Pancreas (tissue), 10 donors: ENCODE measurements around the gene ABCF3. TPM values are rescaled to one million over a fixed set of nuclear protein-coding genes. Genes with fewer than 3 reads are reported as not detected.

Experiments used
- ATAC-seq, 4 donors: fragments of 200-7000 bp; cut with Tn5 transposase; one replicate each; pipeline versions ENCODE4 v1.8.0 to v1.9.1; 2020; ENCODE audit warnings: mild to moderate bottlenecking in 4 of 4, moderate library complexity in 4 of 4
- DNase-seq, 6 donors: peaks; one replicate each; pipeline ENCODE4 v3.0.0-alpha.2; 2020
- FAIRE-seq: peaks from 2 replicates; lab custom pipeline; 2012; peaks lifted over from hg19 to GRCh38; lab: Jason Lieb, UNC
- H3K27ac ChIP-seq, 4 donors: fragments of 200-600 bp; sonication (generic); 1 replicate in 3 of 4; 2 replicates in 1 of 4; pipeline versions ENCODE4 v1.5.0 to v1.8.0; 2020
- H3K27me3 ChIP-seq, 4 donors: fragments of 200-600 bp; one replicate each; pipeline ENCODE4 v1.8.0; 2021
- H3K36me3 ChIP-seq, 3 donors: fragments of 200-600 bp; sonication (generic) in 1 of 3; one replicate each; pipeline versions ENCODE4 v1.5.0 to v1.8.0; 2020 to 2021
- H3K4me1 ChIP-seq, 3 donors: fragments of 200-600 bp; one replicate each; pipeline ENCODE4 v1.8.0; 2021
- H3K4me3 ChIP-seq, 4 donors: fragments of 200-600 bp; sonication (generic) in 2 of 4; one replicate each; pipeline versions ENCODE4 v1.5.0 to v1.8.0; 2020 to 2021
- H3K9me3 ChIP-seq, 4 donors: fragments of 200-600 bp; one replicate each; pipeline ENCODE4 v1.8.0; 2021
- WGBS, 2 donors: extraction: QIAGEN DNeasy Blood & Tissue Kit; methylation state at CpG; one replicate each; pipeline ENCODE4 v1.1.7; 2013; 5-methylcytosine and 5-hydroxymethylcytosine counted together
- intact Hi-C, 3 donors: fragments of 100-400 bp; cut with DNase I; formaldehyde crosslinking; loops; one replicate each; pipeline versions ENCODE4 v1.11.1 to v1.14.2; 2022
- polyA plus RNA-seq, 2 donors: library from polyadenylated mRNA; stranded (reverse); fragments of 200-250 nt; gene quantifications; one replicate each; pipeline ENCODE4 v1.2.3, GENCODE V29; 2013
- total RNA-seq, 6 donors: library from RNA; stranded (reverse); fragmentation: NEBNext Ultra II Directional in 4 of 6; extraction: Animal tissue kit (Norgen Biotek cat#: 25700) in 4 of 6; gene quantifications; one replicate each; pipeline versions ENCODE4 v1.2.1 to v1.2.4, GENCODE V29; 2021 to 2023
- TF ChIP-seq, protein P1 (sequence below), 4 donors: fragments of 200-600 bp; sonication (generic) in 3 of 4; IDR thresholded peaks; one replicate each; pipeline versions ENCODE4 v1.5.0 to v1.8.0; 2021; ENCODE audit warnings: antibody characterized with exemption in 4 of 4
- donor health status: healthy with polysubstance abuse.
- donor health status: DM: no; HTN: no; CAD: no; lungs with moderate emphysema.
- donor health status: DM: no; HTN: no; CAD: no.
- donor health status: control.
- donor health status: control.
- donor health status: Bipolar disorder and iron deficiency.
- donor health status: DM: yes; HTN: yes; CAD: no.
- donor health status: DM: no; HTN: no; CAD: no.
- donor health status: DM: no; HTN: no; CAD: no.
- donor health status: DM: yes; HTN: yes; CAD: no.

Gene ABCF3
- total and polyA plus RNA-seq, 8 donors, result 31.7 to 92.1 (median 42.1) TPM

DNA sequence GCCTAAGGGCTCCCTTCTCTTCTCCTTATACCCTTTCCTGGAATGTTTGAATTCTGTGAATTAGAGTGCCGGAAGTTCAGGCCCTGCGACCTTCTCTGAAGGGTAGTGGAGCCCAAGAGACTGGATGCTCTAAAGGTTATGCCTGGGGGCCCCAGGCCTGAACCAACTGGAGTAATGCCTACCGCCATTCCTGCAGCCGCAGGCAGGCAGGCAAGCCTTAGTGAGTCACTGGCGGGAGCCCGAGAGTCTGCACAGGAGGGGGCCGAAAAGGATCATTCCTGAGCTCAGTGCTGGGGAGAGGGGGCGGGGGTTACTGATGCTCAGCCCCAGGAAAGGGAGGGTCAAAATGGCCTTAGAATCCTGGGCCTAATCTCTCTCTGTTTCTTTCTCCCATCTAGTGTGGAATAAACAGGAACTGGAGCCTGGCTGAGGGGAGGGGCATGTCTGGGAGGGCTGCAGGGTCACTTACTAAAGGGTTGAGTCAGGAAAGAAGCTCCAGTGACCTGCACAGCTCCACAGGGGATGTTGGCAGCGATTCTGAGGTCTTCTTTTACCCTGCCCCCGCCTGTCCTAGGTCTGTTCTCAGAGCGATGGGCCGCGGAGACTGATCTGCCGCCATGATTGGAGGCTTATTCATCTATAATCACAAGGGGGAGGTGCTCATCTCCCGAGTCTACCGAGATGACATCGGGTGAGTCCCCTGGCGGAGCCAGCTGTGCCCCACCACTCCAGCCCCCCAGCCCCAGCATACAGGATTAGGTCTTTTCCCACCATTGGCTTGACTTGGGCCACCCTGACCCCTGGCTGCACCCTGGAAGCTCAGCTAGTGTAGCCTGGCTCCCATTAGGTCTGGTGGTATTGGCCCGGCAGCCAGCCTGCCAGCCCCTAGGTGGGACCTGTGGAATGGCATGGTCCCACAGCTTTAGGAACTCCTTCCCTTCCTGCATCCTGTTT lies 9.3 kb upstream of the ABCF3 start:
- Histone ChIP-seq H3K4me3 (peak overlapping the region in 2 of 4 donors; percentile 68 to 100), H3K27ac (peak overlapping the region in 2 of 4 donors; percentile 4 to 45), H3K4me1 (peaks cover 4 to 12% (median 7%) of the 10 kb centered on the region in 3 donors), H3K27me3 (no peaks in the 10 kb centered on the region), H3K9me3 (no peaks in the 10 kb centered on the region), H3K36me3 (peaks cover 5 to 34% (median 27%) of the 10 kb centered on the region in 3 donors)
- peak in 3 of 4 donors; percentile 2 to 40 (median 10) for ATAC-seq
- whole genome bisulfite sequencing, 2 donors, result 63 to 72% methylated on average over 17 to 19 of the region's 19 CpGs
- FAIRE-seq, result no peak
- intact Hi-C loops, result no loop called here
- peak in 3 of 6 donors; percentile 41 to 62 (median 47) for DNase-seq
- TF ChIP-seq, protein P1, sequence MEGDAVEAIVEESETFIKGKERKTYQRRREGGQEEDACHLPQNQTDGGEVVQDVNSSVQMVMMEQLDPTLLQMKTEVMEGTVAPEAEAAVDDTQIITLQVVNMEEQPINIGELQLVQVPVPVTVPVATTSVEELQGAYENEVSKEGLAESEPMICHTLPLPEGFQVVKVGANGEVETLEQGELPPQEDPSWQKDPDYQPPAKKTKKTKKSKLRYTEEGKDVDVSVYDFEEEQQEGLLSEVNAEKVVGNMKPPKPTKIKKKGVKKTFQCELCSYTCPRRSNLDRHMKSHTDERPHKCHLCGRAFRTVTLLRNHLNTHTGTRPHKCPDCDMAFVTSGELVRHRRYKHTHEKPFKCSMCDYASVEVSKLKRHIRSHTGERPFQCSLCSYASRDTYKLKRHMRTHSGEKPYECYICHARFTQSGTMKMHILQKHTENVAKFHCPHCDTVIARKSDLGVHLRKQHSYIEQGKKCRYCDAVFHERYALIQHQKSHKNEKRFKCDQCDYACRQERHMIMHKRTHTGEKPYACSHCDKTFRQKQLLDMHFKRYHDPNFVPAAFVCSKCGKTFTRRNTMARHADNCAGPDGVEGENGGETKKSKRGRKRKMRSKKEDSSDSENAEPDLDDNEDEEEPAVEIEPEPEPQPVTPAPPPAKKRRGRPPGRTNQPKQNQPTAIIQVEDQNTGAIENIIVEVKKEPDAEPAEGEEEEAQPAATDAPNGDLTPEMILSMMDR (IDR thresholded peaks at IDR 0.05), result no peak

DNA sequence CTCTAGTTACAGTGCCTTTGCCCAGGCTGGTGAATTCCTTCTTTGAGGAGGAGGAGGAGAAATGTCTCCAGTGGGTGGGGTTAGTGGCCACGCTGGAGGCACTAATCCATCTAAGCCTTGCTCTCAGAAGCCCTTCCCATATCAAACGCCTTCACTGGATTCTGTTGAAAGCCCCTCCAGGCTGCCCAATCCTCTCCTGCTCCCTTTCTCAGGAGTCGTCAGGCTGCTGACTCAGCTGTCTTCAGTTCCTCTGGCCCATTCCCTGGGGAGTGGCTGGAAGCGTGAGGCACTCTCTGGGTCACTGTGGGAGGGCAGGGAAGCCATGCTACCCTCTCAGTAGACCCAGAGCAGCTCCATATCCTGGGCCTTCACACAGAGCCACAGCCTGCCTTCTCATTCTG lies 8.7 kb upstream of the ABCF3 start:
- intact Hi-C loops, result no loop called here
- 71 to 82% methylated on average over 4 of the region's 4 CpGs for WGBS, 2 donors
- ATAC-seq (no peak), DNase-seq (no peak), FAIRE-seq (no peak)
- TF ChIP-seq, protein P1 (IDR thresholded peaks at IDR 0.05), result no peak
- Histone ChIP-seq H3K9me3 (no peaks in the 10 kb centered on the region), H3K4me1 (peaks cover 4 to 12% (median 7%) of the 10 kb centered on the region in 3 donors), H3K36me3 (peaks cover 5 to 40% (median 33%) of the 10 kb centered on the region in 3 donors), H3K27ac (no peak overlapping the region), H3K27me3 (no peaks in the 10 kb centered on the region), H3K4me3 (no peak overlapping the region)

DNA sequence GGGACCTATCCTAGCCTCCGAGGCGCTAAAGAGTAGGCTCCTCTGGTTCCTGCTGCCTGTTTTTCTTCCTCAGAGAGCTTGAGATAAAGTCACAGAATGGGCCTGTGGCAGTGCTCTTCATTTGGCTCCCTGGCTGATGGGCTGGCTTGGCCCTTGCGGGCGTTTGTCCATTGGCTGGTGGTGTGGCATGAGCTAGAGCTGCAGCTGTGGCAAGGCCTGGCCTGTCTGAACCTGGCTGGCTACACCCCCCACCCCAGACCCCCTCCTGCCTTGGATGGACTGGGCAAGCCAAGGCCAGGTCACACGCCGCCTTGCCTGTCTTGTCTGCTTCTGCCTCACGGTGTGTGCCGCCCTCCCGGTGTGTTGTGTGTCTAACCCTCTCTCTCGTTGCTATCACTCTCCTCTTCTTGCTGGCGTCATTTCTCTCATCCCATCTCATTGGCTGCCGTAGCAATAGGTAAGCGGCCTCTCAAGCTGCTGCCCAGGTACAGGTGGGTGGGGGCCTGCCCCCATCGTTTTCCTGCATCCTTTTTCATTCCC lies 8.2 kb upstream of the ABCF3 start:
- Histone ChIP-seq H3K27ac (no peak overlapping the region), H3K4me1 (peaks cover 4 to 12% (median 7%) of the 10 kb centered on the region in 3 donors), H3K36me3 (peaks cover 5 to 45% (median 37%) of the 10 kb centered on the region in 3 donors), H3K4me3 (no peak overlapping the region), H3K27me3 (no peaks in the 10 kb centered on the region), H3K9me3 (no peaks in the 10 kb centered on the region)
- DNase-seq (no peak), ATAC-seq (no peak), FAIRE-seq (no peak)
- TF ChIP-seq, protein P1 (IDR thresholded peaks at IDR 0.05), result no peak
- 90 to 94% methylated on average over 13 to 14 of the region's 14 CpGs for WGBS, 2 donors
- intact Hi-C loops, result no loop called here

GRCh38 chr3:184178521-184179138 lies 7.4 kb upstream of the ABCF3 start:
- no peak overlapping the region for H3K27ac ChIP-seq
- intact Hi-C loops, result no loop called here
- peaks cover 5 to 53% (median 37%) of the 10 kb centered on the region in 3 donors for H3K36me3 ChIP-seq
- no peak for DNase-seq
- H3K27me3 ChIP-seq, result no peaks in the 10 kb centered on the region
- no peak for ATAC-seq
- WGBS, 2 donors, result 95 to 96% methylated on average over 13 of the region's 13 CpGs
- TF ChIP-seq, protein P1 (IDR thresholded peaks at IDR 0.05), result no peak
- no peak for FAIRE-seq
- peaks cover 4 to 12% (median 7%) of the 10 kb centered on the region in 3 donors for H3K4me1 ChIP-seq
- H3K9me3 ChIP-seq, result no peaks in the 10 kb centered on the region
- no peak overlapping the region for H3K4me3 ChIP-seq
